Liver (tissue), 9 donors: ENCODE measurements around the gene FOXJ2. TPM values are rescaled to one million over a fixed set of nuclear protein-coding genes. Genes with fewer than 3 reads are reported as not detected.

ENCODE experiments used
- DNase-seq: peaks from one replicate; pipeline ENCODE4 v3.0.0-alpha.2; 2017; ENCODE audit warnings: low spot score
- H3K27ac ChIP-seq, 2 donors: one replicate each; pipeline ENCODE4 v1.7.0; 2013; ENCODE audit warnings: inconsistent platforms in 2 of 2, low read length in 2 of 2, control low read depth in 1 of 2, low read depth in 1 of 2, mild to moderate bottlenecking in 1 of 2
- H3K27me3 ChIP-seq, 4 donors: one replicate each; pipeline versions ENCODE4 v1.6.1 to v1.7.0; 2013; ENCODE audit warnings: low read length in 3 of 4, inconsistent platforms in 1 of 4, mild to moderate bottlenecking in 1 of 4, moderate library complexity in 1 of 4; ENCODE audit not compliant: control insufficient read depth in 4 of 4, insufficient read depth in 4 of 4
- H3K36me3 ChIP-seq, 4 donors: one replicate each; pipeline versions ENCODE4 v1.6.1 to v1.7.0; 2013; ENCODE audit warnings: low read length in 3 of 4, mild to moderate bottlenecking in 3 of 4, low read depth in 1 of 4, moderate library complexity in 1 of 4; ENCODE audit not compliant: control insufficient read depth in 4 of 4, insufficient read depth in 3 of 4
- H3K4me1 ChIP-seq, 4 donors: one replicate each; pipeline versions ENCODE4 v1.6.1 to v1.7.0; 2013; ENCODE audit warnings: low read length in 3 of 4, mild to moderate bottlenecking in 3 of 4, moderate library complexity in 1 of 4; ENCODE audit not compliant: control insufficient read depth in 4 of 4, insufficient read depth in 4 of 4
- H3K4me3 ChIP-seq, 3 donors: one replicate each; pipeline versions ENCODE4 v1.6.1 to v1.7.0; 2013; ENCODE audit warnings: low read length in 3 of 3, control low read depth in 1 of 3, low read depth in 1 of 3, mild to moderate bottlenecking in 1 of 3
- H3K9ac ChIP-seq, 2 donors: one replicate each; pipeline ENCODE4 v1.7.0; 2013; ENCODE audit warnings: low read length in 2 of 2, mild to moderate bottlenecking in 2 of 2, moderate library complexity in 2 of 2, control low read depth in 1 of 2, low read depth in 1 of 2
- H3K9me3 ChIP-seq, 4 donors: one replicate each; pipeline versions ENCODE4 v1.6.1 to v1.7.0; 2013; ENCODE audit warnings: low read length in 3 of 4; ENCODE audit not compliant: control insufficient read depth in 4 of 4
- ATF3 ChIP-seq: IDR thresholded peaks from 2 replicates; pipeline ENCODE4 v1.6.1; 2016; ENCODE audit warnings: antibody characterized with exemption
- EGR1 ChIP-seq, 2 donors: IDR thresholded peaks; 2 replicates each; pipeline ENCODE4 v1.6.1; 2016 to 2018; ENCODE audit warnings: antibody characterized with exemption in 2 of 2, low read depth in 2 of 2
- FOXA1 ChIP-seq: IDR thresholded peaks from 2 replicates; pipeline ENCODE4 v1.6.1; 2016; ENCODE audit warnings: antibody characterized with exemption
- FOXA2 ChIP-seq: IDR thresholded peaks from 2 replicates; pipeline ENCODE4 v1.6.1; 2016; ENCODE audit warnings: antibody characterized with exemption
- GABPA ChIP-seq, 2 donors: IDR thresholded peaks in 1 of 2; conservative IDR thresholded peaks in 1 of 2; 2 replicates each; pipeline ENCODE4 v1.6.1; 2016; ENCODE audit warnings: antibody characterized with exemption in 2 of 2, mild to moderate bottlenecking in 1 of 2, moderate library complexity in 1 of 2
- HNF4G ChIP-seq: IDR thresholded peaks from 2 replicates; pipeline ENCODE4 v1.6.1; 2016; ENCODE audit warnings: antibody characterized with exemption
- NR2F2 ChIP-seq: IDR thresholded peaks from 2 replicates; pipeline ENCODE4 v1.6.1; 2016; ENCODE audit warnings: antibody characterized with exemption
- RAD21 ChIP-seq, 2 donors: IDR thresholded peaks; 2 replicates each; pipeline ENCODE4 v1.6.1; 2016; ENCODE audit warnings: antibody characterized with exemption in 2 of 2, mild to moderate bottlenecking in 2 of 2
- REST ChIP-seq: IDR thresholded peaks from 2 replicates; pipeline ENCODE4 v1.6.1; 2016; ENCODE audit warnings: antibody characterized with exemption, mild to moderate bottlenecking
- RXRA ChIP-seq, 2 donors: IDR thresholded peaks; 2 replicates each; pipeline ENCODE4 v1.6.1; 2017 to 2018; ENCODE audit warnings: antibody characterized with exemption in 2 of 2, mild to moderate bottlenecking in 1 of 2
- SP1 ChIP-seq: IDR thresholded peaks from 2 replicates; pipeline ENCODE4 v1.6.1; 2018; ENCODE audit warnings: antibody characterized with exemption, mild to moderate bottlenecking
- TAF1 ChIP-seq: conservative IDR thresholded peaks from 2 replicates; pipeline ENCODE4 v1.6.1; 2016; ENCODE audit warnings: antibody characterized with exemption, mild to moderate bottlenecking
- YY1 ChIP-seq: IDR thresholded peaks from 2 replicates; pipeline ENCODE4 v1.6.1; 2016; ENCODE audit warnings: antibody characterized with exemption, mild to moderate bottlenecking
- ZBTB33 ChIP-seq: IDR thresholded peaks from 2 replicates; pipeline ENCODE4 v1.6.1; 2016; ENCODE audit warnings: antibody characterized with exemption
- WGBS: extraction: QIAGEN DNeasy Blood & Tissue Kit; methylation state at CpG from one replicate; pipeline ENCODE4 v1.1.7; 2013; 5-methylcytosine and 5-hydroxymethylcytosine counted together
- polyA plus RNA-seq, 2 donors: library from polyadenylated mRNA; stranded (reverse) in 1 of 2; unstranded in 1 of 2; fragments of 200-250 nt in 1 of 2; fragments of >200 nt in 1 of 2; fragmentation: Nextera tagmentation in 1 of 2; extraction: Ambion mirVana in 1 of 2; gene quantifications; one replicate each; pipeline versions ENCODE4 v1.2.1 to v1.2.3, GENCODE V29; 2013 to 2015
- total RNA-seq, 2 donors: library from RNA; depleted of rRNA; stranded (reverse); fragments of >200 nt; gene quantifications; one replicate each; pipeline ENCODE4 v1.2.3, GENCODE V29; 2014
- TF ChIP-seq, protein P1 (sequence below): IDR thresholded peaks from 2 replicates; pipeline ENCODE4 v1.6.1; 2016; ENCODE audit warnings: antibody characterized with exemption
- TF ChIP-seq, protein P2 (sequence below): fragments of 150-350 bp; IDR thresholded peaks from 2 replicates; pipeline ENCODE4 v1.5.1; 2017; ENCODE audit warnings: improper control_type of control experiment, low read depth, low read length; ENCODE audit not compliant: missing input control
- donor health status: healthy.
- donor health status: healthy.
- donor health status: healthy.
- donor health status: healthy.
- donor health status: healthy.

The FOXJ2 gene
- total and polyA plus RNA-seq, 4 donors = 2.3 to 9.2 (median 3.7) TPM

- H3K9me3 ChIP-seq = no peaks in the 10 kb centered on the region
- H3K27me3 ChIP-seq = no peaks in the 10 kb centered on the region
- TF ChIP-seq GABPA (IDR thresholded peaks at IDR 0.05 in 1 of 2, conservative IDR thresholded peaks at IDR 0.05 in 1 of 2) = no peak
- 74% methylated on average over 5 of the region's 5 CpGs for WGBS
- H3K36me3 ChIP-seq = no peaks in the 10 kb centered on the region
- no peak overlapping the region for H3K9ac ChIP-seq
- H3K4me1 ChIP-seq = peaks cover 0 to 9% (median 4%) of the 10 kb centered on the region in 4 donors
- no peak overlapping the region for H3K4me3 ChIP-seq
- H3K27ac ChIP-seq = no peak overlapping the region
- DNase-seq = no peak
Measured at GRCh38 chr12:8027856-8028255, 4.7 kb upstream of the FOXJ2 start.

DNA sequence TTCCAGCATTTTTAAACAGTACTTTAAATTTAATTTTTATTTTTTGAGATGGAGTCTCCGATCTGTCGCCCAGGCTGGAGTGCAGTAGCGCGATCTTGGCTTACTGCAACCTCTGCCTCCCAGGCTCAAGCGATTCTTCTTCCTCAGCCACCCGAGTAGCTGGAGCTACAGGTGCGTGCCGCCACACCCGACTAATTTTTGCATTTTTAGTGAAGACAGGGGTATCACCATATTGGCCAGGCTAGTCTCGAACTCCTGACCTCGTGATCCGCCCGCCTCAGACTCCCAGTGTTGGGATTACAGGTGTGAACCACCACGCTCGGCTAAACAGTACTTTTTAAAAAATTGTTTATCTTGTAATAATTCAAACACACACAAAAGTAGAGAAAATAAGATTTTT, 4.2 kb upstream of the FOXJ2 start:
- Histone ChIP-seq H3K4me3 (no peak overlapping the region), H3K36me3 (no peaks in the 10 kb centered on the region), H3K4me1 (peaks cover 0 to 14% (median 5%) of the 10 kb centered on the region in 4 donors), H3K9me3 (no peaks in the 10 kb centered on the region), H3K27ac (no peak overlapping the region), H3K27me3 (no peaks in the 10 kb centered on the region), H3K9ac (no peak overlapping the region)
- 96% methylated on average over 15 of the region's 15 CpGs for WGBS
- no peak for TF ChIP-seq RAD21 (IDR thresholded peaks at IDR 0.05)
- TF ChIP-seq, protein P1, sequence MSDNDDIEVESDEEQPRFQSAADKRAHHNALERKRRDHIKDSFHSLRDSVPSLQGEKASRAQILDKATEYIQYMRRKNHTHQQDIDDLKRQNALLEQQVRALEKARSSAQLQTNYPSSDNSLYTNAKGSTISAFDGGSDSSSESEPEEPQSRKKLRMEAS = no peak
- TF ChIP-seq TAF1 = no peak
- TF ChIP-seq SP1 = no peak
- TF ChIP-seq ZBTB33 = no peak
- no peak for TF ChIP-seq EGR1 (IDR thresholded peaks at IDR 0.05; ENCODE audit: low read depth in 2 of 2)
- no peak for TF ChIP-seq GABPA (IDR thresholded peaks at IDR 0.05 in 1 of 2, conservative IDR thresholded peaks at IDR 0.05 in 1 of 2)
- no peak for TF ChIP-seq REST
- TF ChIP-seq ATF3 = no peak
- no peak for DNase-seq

DNA sequence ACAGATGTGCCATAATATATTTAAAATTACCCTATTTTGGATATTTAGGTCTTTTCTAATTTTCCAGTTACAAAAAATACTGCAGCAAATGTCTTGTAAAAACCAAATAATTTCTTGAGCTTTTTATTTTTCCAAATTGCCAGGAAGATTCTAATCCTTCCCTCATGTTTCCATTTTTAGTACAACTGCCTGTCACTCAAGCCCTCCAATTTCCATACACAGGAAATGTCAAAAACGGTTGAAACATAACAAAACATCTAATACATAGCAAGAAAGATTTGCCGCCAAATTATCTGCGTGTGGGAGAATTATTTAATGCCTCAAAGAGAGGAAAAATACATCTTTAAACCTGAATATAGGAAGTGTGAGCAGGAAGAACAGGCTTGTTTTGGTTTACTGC, 2.3 kb upstream of the FOXJ2 start:
- WGBS = 72% methylated on average over 3 of the region's 3 CpGs
- DNase-seq = no peak
- Histone ChIP-seq H3K9ac (no peak overlapping the region), H3K27me3 (no peaks in the 10 kb centered on the region), H3K9me3 (no peaks in the 10 kb centered on the region), H3K4me3 (no peak overlapping the region), H3K27ac (no peak overlapping the region), H3K36me3 (no peaks in the 10 kb centered on the region), H3K4me1 (peaks cover 4 to 33% (median 22%) of the 10 kb centered on the region in 4 donors)
- no peak for TF ChIP-seq HNF4G
- TF ChIP-seq GABPA (IDR thresholded peaks at IDR 0.05 in 1 of 2, conservative IDR thresholded peaks at IDR 0.05 in 1 of 2) = no peak
- no peak for TF ChIP-seq EGR1 (IDR thresholded peaks at IDR 0.05; ENCODE audit: low read depth in 2 of 2)
- TF ChIP-seq FOXA2 = no peak
- TF ChIP-seq, protein P1 = no peak
- no peak for TF ChIP-seq YY1
- no peak for TF ChIP-seq ATF3
- no peak for TF ChIP-seq RXRA (IDR thresholded peaks at IDR 0.05)
- no peak for TF ChIP-seq ZBTB33
- TF ChIP-seq RAD21 (IDR thresholded peaks at IDR 0.05) = no peak
- TF ChIP-seq NR2F2 = no peak
- no peak for TF ChIP-seq FOXA1
- TF ChIP-seq, protein P2, sequence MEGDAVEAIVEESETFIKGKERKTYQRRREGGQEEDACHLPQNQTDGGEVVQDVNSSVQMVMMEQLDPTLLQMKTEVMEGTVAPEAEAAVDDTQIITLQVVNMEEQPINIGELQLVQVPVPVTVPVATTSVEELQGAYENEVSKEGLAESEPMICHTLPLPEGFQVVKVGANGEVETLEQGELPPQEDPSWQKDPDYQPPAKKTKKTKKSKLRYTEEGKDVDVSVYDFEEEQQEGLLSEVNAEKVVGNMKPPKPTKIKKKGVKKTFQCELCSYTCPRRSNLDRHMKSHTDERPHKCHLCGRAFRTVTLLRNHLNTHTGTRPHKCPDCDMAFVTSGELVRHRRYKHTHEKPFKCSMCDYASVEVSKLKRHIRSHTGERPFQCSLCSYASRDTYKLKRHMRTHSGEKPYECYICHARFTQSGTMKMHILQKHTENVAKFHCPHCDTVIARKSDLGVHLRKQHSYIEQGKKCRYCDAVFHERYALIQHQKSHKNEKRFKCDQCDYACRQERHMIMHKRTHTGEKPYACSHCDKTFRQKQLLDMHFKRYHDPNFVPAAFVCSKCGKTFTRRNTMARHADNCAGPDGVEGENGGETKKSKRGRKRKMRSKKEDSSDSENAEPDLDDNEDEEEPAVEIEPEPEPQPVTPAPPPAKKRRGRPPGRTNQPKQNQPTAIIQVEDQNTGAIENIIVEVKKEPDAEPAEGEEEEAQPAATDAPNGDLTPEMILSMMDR = no peak
